Prostate gland (tissue), 2 donors: ENCODE measurements around the gene TFG. TPM values are rescaled to one million over a fixed set of nuclear protein-coding genes. Genes with fewer than 3 reads are reported as not detected.

Experiments used
- DNase-seq: peaks from one replicate; pipeline ENCODE4 v3.0.0-alpha.2; 2019; ENCODE audit warnings: low spot score
- H3K27ac ChIP-seq, 2 donors: fragments of 200-600 bp; sonication (generic); 2 replicates each; pipeline ENCODE4 v1.5.1; 2017 to 2019
- H3K27me3 ChIP-seq: fragments of 200-600 bp; sonication (generic); replicated peaks from 2 replicates; pipeline ENCODE4 v1.5.1; 2019; ENCODE audit not compliant: insufficient read depth
- H3K36me3 ChIP-seq, 2 donors: fragments of 200-600 bp; sonication (generic); 1 replicate in 1 of 2; 2 replicates in 1 of 2; pipeline versions ENCODE4 v1.5.1 to v1.8.1; 2017 to 2019
- H3K4me1 ChIP-seq: fragments of 200-600 bp; sonication (generic); replicated peaks from 2 replicates; pipeline ENCODE4 v1.5.1; 2019
- H3K4me3 ChIP-seq, 2 donors: fragments of 200-600 bp; sonication (generic); 2 replicates each; pipeline ENCODE4 v1.5.1; 2017 to 2019
- H3K9me3 ChIP-seq: fragments of 200-600 bp; sonication (generic); 2 replicates; pipeline ENCODE4 v1.5.1; 2017
- POLR2A ChIP-seq: fragments of 450-650 bp; IDR thresholded peaks from one replicate; pipeline ENCODE4 v1.6.1; 2016; ENCODE audit warnings: antibody characterized with exemption, mild to moderate bottlenecking
- POLR2AphosphoS5 ChIP-seq: sonication (generic); formaldehyde crosslinking; IDR thresholded peaks from one replicate; pipeline ENCODE4 v1.6.1; 2017; ENCODE audit warnings: antibody characterized with exemption
- WGBS: methylation state at CpG from one replicate; pipeline ENCODE4 v1.1.5; 2018; 5-methylcytosine and 5-hydroxymethylcytosine counted together
- intact Hi-C: fragments of 100-400 bp; cut with DNase I; formaldehyde crosslinking; loops from one replicate; pipeline ENCODE4 v1.14.2; 2022
- total RNA-seq, 2 donors: library from RNA; depleted of rRNA; stranded (reverse); fragments of >200 nt; gene quantifications; one replicate each; pipeline ENCODE4 v1.1.0, GENCODE V29; 2016
- TF ChIP-seq, protein P1 (sequence below), 4 experiments: fragments of 200-600 bp in 2 of 4; fragments of 450-650 bp in 2 of 4; sonication (generic) in 2 of 4; IDR thresholded peaks; 1 replicate in 3 of 4; 2 replicates in 1 of 4; pipeline ENCODE4 v1.5.1; 2016 to 2019; ENCODE audit warnings: antibody characterized with exemption in 4 of 4, mild to moderate bottlenecking in 2 of 4, moderate library complexity in 2 of 4

TFG gene
- total RNA-seq, 2 donors from 2014 or later = 80.6 to 81.5 TPM

- no peaks in the 10 kb centered on the region for H3K4me1 ChIP-seq
- intact Hi-C loops = no loop called here
- no peak for DNase-seq
- H3K4me3 ChIP-seq = no peak overlapping the region
- 76% methylated on average over 2 of the region's 2 CpGs for WGBS
- H3K27me3 ChIP-seq = no peaks in the 10 kb centered on the region
- H3K27ac ChIP-seq = no peak overlapping the region
- no peaks in the 10 kb centered on the region for H3K9me3 ChIP-seq
- no peak for TF ChIP-seq POLR2AphosphoS5
- TF ChIP-seq POLR2A = no peak
- TF ChIP-seq, protein P1, sequence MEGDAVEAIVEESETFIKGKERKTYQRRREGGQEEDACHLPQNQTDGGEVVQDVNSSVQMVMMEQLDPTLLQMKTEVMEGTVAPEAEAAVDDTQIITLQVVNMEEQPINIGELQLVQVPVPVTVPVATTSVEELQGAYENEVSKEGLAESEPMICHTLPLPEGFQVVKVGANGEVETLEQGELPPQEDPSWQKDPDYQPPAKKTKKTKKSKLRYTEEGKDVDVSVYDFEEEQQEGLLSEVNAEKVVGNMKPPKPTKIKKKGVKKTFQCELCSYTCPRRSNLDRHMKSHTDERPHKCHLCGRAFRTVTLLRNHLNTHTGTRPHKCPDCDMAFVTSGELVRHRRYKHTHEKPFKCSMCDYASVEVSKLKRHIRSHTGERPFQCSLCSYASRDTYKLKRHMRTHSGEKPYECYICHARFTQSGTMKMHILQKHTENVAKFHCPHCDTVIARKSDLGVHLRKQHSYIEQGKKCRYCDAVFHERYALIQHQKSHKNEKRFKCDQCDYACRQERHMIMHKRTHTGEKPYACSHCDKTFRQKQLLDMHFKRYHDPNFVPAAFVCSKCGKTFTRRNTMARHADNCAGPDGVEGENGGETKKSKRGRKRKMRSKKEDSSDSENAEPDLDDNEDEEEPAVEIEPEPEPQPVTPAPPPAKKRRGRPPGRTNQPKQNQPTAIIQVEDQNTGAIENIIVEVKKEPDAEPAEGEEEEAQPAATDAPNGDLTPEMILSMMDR (IDR thresholded peaks at IDR 0.05) = no peak
- H3K36me3 ChIP-seq = no peaks in the 10 kb centered on the region
Observed at GRCh38 chr3:100695696-100696095, 13.6 kb upstream of the TFG start.

DNA sequence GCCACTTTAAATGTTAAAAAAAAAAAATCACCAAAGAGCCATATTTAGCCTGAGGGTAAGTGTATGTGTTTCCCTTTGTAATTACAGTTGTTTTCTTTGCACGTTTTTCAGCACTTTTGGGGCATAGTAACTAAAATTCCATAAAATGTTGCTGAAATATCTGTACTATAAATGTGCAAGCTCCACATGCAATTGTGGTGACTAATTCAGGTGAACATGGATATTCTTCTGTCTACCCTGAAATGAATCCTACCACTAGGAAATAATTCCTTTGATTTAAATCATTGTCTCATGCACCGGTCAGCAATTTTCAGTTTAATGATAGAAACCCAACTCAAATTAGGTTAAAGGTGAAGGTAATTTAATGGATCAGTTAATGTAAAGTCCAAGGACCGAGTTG, 13.1 kb upstream of the TFG start:
- WGBS = 75% methylated on average over 3 of the region's 3 CpGs
- intact Hi-C loops = no loop called here
- no peaks in the 10 kb centered on the region for H3K27me3 ChIP-seq
- H3K36me3 ChIP-seq = no peaks in the 10 kb centered on the region
- DNase-seq = no peak
- H3K9me3 ChIP-seq = no peaks in the 10 kb centered on the region
- no peak for TF ChIP-seq POLR2A
- no peak for TF ChIP-seq POLR2AphosphoS5
- TF ChIP-seq, protein P1 (IDR thresholded peaks at IDR 0.05) = no peak
- H3K27ac ChIP-seq = no peak overlapping the region
- H3K4me1 ChIP-seq = no peaks in the 10 kb centered on the region
- no peak overlapping the region for H3K4me3 ChIP-seq

DNA sequence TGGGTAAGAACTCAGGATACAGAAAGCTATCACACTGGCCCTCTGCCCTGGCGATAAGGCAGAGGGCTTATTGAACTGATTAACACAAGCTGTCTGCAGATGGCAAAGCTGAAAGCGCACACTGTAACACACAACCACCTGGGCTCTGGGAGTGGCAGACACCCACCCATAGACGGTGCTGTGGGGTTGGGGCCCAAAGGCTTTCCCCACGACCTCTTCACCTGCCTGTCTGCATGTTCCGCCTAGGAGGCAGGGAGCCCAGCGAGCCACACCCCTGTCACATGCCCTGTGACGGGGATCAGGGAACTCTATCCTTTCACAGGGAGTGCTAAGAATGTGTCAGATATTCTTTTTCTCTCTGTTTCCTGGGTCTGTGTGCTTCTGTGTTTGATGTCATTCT, 12.1 kb upstream of the TFG start:
- Histone ChIP-seq H3K4me3 (no peak overlapping the region), H3K4me1 (no peaks in the 10 kb centered on the region), H3K9me3 (no peaks in the 10 kb centered on the region), H3K27ac (no peak overlapping the region), H3K27me3 (no peaks in the 10 kb centered on the region), H3K36me3 (no peaks in the 10 kb centered on the region)
- intact Hi-C loops = no loop called here
- 84% methylated on average over 7 of the region's 7 CpGs for WGBS
- DNase-seq = no peak
- TF ChIP-seq POLR2AphosphoS5 = no peak
- no peak for TF ChIP-seq POLR2A
- TF ChIP-seq, protein P1 (IDR thresholded peaks at IDR 0.05) = no peak

DNA sequence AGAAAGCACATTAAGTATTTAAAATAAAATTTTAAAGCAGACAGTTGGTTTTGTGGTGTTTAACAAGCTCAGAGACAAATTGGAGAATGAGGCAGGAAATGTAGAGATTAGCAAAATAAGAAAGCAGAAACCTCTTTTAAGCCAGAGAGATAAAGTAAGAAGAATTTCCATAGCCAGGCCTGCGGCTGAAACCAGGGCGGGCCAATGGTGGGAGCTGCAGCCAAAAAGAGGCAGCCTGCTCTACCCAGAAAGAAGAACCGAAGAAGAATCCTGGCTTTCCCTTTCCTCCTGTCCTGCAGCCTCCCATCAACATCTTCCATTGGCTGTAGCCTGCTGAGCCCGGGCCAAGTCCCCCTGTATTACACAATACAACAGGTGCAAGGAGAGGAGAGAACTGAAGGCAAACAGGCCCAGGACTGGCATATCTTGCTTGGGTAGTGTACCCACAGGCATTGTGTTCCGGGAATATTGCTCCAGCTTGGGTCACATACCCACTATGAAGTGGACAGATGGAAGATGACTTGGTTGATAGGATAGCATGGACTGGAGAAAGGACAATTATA, 11.5 kb upstream of the TFG start:
- H3K9me3 ChIP-seq = no peaks in the 10 kb centered on the region
- H3K36me3 ChIP-seq = no peaks in the 10 kb centered on the region
- H3K27me3 ChIP-seq = no peaks in the 10 kb centered on the region
- intact Hi-C loops = no loop called here
- H3K27ac ChIP-seq = no peak overlapping the region
- no peak for DNase-seq
- TF ChIP-seq POLR2A (no peak), POLR2AphosphoS5 (no peak)
- TF ChIP-seq, protein P1 (IDR thresholded peaks at IDR 0.05) = no peak
- 77% methylated on average over 5 of the region's 5 CpGs for WGBS
- no peaks in the 10 kb centered on the region for H3K4me1 ChIP-seq
- no peak overlapping the region for H3K4me3 ChIP-seq

- no peak overlapping the region for H3K27ac ChIP-seq
- no peaks in the 10 kb centered on the region for H3K27me3 ChIP-seq
- H3K4me3 ChIP-seq = no peak overlapping the region
- TF ChIP-seq POLR2A = no peak
- TF ChIP-seq, protein P1 (IDR thresholded peaks at IDR 0.05) = no peak
- no peak for TF ChIP-seq POLR2AphosphoS5
- 42% methylated on average over 3 of the region's 3 CpGs for WGBS
- no peaks in the 10 kb centered on the region for H3K36me3 ChIP-seq
- no peaks in the 10 kb centered on the region for H3K9me3 ChIP-seq
- intact Hi-C loops = no loop called here
- no peaks in the 10 kb centered on the region for H3K4me1 ChIP-seq
- DNase-seq = no peak
Observed at GRCh38 chr3:100698736-100699135, 10.6 kb upstream of the TFG start.
